GM18505 (cell line): ENCODE results near the gene CPT1B.

Source experiments
- ATAC-seq: cut with Tn5 transposase; IDR thresholded peaks from one replicate; pipeline ENCODE4 v1.9.1; 2021; ENCODE audit not compliant: unreplicated experiment
- POLR2A ChIP-seq: IDR thresholded peaks from 4 replicates; pipeline ENCODE4 v1.6.1; 2011; ENCODE audit warnings: borderline replicate concordance; ENCODE audit not compliant: insufficient read depth, insufficient read length; ENCODE audit errors: extremely low read depth

Gene CPT1B

GRCh38 chr22:50605613-50606074, 27.4 kb upstream of the CPT1B start:
- ATAC-seq: no peak
- TF ChIP-seq POLR2A: no peak

- ATAC-seq: no peak
- no peak for TF ChIP-seq POLR2A
These were observed 26.9 kb upstream of the CPT1B start for GRCh38 chr22:50605002-50605612.

- TF ChIP-seq POLR2A: no peak
- no peak for ATAC-seq
These were observed 26.2 kb upstream of the CPT1B start for GRCh38 chr22:50604256-50605001.

- no peak for TF ChIP-seq POLR2A
- no peak for ATAC-seq
These were observed 25.5 kb upstream of the CPT1B start for GRCh38 chr22:50603511-50604255.

GRCh38 chr22:50602338-50602700, 24.1 kb upstream of the CPT1B start:
- TF ChIP-seq POLR2A: no peak
- no peak for ATAC-seq

GRCh38 chr22:50601669-50602337, 23.6 kb upstream of the CPT1B start:
- TF ChIP-seq POLR2A: no peak
- ATAC-seq: no peak

GRCh38 chr22:50600967-50601668, 22.9 kb upstream of the CPT1B start:
- TF ChIP-seq POLR2A: no peak

GRCh38 chr22:50600538-50600937, 22.3 kb upstream of the CPT1B start, which contains the start of gene MAPK8IP2:
MAPK8IP2 (plus strand) TSS chr22:50600793; CDS start chr22:50600819, 26 bp downstream.
- no peak for ATAC-seq

More at GRCh38 chr22:50600967-50601668, 22.9 kb upstream of the CPT1B start:
- ATAC-seq: no peak

GRCh38 chr22:50599816-50600455, 21.7 kb upstream of the CPT1B start:
- TF ChIP-seq POLR2A: no peak
- no peak for ATAC-seq

More at GRCh38 chr22:50600538-50600937, 22.3 kb upstream of the CPT1B start, which contains the start of gene MAPK8IP2:
- no peak for TF ChIP-seq POLR2A

- no peak for ATAC-seq
- TF ChIP-seq POLR2A: no peak
These were observed 18.9 kb upstream of the CPT1B start for GRCh38 chr22:50597097-50597496.

- no peak for TF ChIP-seq POLR2A
These were observed 17.0 kb upstream of the CPT1B start for GRCh38 chr22:50595189-50595588.

GRCh38 chr22:50587407-50587806, 9.2 kb upstream of the CPT1B start:
- TF ChIP-seq POLR2A: no peak
- no peak for ATAC-seq

More at GRCh38 chr22:50595189-50595588, 17.0 kb upstream of the CPT1B start:
- no peak for ATAC-seq
